ENCODE measurements around the gene TTYH3. TPM values are rescaled to one million over a fixed set of nuclear protein-coding genes. Genes with fewer than 3 reads are reported as not detected.

Gene TTYH3
- total RNA-seq, 2 donors from 2014 or later: 11.2 to 32.0 TPM

DNA sequence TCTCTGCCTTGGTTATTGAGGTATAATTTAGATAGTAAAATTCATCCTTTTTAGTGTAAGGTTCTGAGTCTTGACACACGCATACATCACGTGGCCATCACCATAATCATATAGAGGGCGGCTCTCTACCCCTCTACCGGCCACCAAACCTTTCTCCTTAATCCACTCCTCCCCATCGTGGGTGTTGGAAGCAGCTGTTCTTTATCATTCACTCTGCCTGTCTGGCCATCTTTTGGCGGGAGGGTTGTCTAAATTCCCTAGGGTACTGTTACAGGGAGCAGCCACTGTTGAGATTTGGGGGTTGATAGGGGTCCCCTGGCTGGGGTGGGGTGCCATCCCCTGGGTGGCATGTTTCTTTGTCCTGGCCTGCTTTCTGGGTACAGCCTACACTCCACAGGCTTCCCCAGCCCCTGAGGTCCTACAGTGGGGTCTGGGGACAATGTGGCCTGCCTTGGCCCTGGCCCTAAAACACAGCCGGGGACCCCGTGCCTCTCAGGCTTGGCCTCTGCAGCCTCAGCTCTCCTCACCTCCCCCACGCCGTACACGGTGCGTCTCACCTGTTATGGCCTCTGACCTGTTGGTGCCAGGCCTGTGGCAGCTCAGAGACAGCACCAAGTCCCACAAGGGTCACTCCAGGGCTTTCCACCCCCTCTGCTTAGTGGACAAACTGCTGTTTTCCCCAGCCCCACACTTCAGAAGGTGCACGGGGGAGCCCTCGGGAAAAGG, 73.7 kb downstream of the TTYH3 start:
- Histone ChIP-seq H3K4me3 (no peak overlapping the region), H3K27ac (no peak overlapping the region), H3K4me1 (peaks cover 9% of the 10 kb centered on the region), H3K27me3 (no peaks in the 10 kb centered on the region), H3K9me3 (no peaks in the 10 kb centered on the region), H3K36me3 (replicated peaks in 1 of 2; ENCODE audit: insufficient read depth in 1 of 2, low read depth in 2 of 2) (no peaks in the 10 kb centered on the region)
- DNase-seq (no peak), ATAC-seq (no peak)
- intact Hi-C loops (cut with DNase I): no loop called here
- TF ChIP-seq POLR2A (IDR thresholded peaks at IDR 0.05) (no peak), CTCF (IDR thresholded peaks at IDR 0.05) (no peak)
- 77 to 88% methylated on average over 12 to 14 of the region's 14 CpGs for WGBS, 2 donors

- ATAC-seq (no peak), DNase-seq (no peak)
- Histone ChIP-seq H3K27me3 (no peaks in the 10 kb centered on the region), H3K4me1 (peaks cover 9% of the 10 kb centered on the region), H3K9me3 (no peaks in the 10 kb centered on the region), H3K4me3 (no peak overlapping the region), H3K27ac (no peak overlapping the region), H3K36me3 (replicated peaks in 1 of 2; ENCODE audit: insufficient read depth in 1 of 2, low read depth in 2 of 2) (no peaks in the 10 kb centered on the region)
- 51 to 89% methylated on average over 1 to 6 of the region's 6 CpGs for WGBS, 2 donors
- TF ChIP-seq CTCF (IDR thresholded peaks at IDR 0.05): no peak
- TF ChIP-seq POLR2A (IDR thresholded peaks at IDR 0.05): no peak
- intact Hi-C loops (cut with DNase I): no loop called here
Observed at GRCh38 chr7:2706685-2707126, 74.9 kb downstream of the TTYH3 start.

DNA sequence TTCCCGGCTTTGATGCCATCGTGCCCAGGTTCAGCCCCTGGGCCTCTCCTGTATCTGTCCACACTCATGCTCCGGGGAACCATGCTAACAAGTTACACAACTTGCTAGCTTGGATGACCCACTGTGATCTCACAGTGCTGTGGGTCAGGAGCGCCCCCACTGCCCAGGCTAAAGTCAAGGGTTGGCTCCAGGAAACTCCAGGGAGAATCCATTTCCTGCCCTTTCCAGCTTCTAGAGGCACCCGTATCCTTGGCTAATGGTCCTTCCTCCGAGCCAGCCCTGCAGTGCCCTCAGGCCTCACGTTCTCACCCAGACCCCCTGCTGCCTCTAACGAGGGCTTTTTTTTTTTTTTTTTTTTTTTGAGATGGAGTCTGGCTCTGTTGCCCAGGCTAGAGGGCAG, 75.7 kb downstream of the TTYH3 start:
- 70 to 73% methylated on average over 6 to 8 of the region's 8 CpGs for WGBS, 2 donors
- ATAC-seq: no peak
- H3K4me1 ChIP-seq: peaks cover 9% of the 10 kb centered on the region
- intact Hi-C loops (cut with DNase I): no loop called here
- H3K36me3 ChIP-seq (replicated peaks in 1 of 2; ENCODE audit: insufficient read depth in 1 of 2, low read depth in 2 of 2): no peaks in the 10 kb centered on the region
- TF ChIP-seq POLR2A (IDR thresholded peaks at IDR 0.05) (no peak), CTCF (IDR thresholded peaks at IDR 0.05) (no peak)
- H3K27ac ChIP-seq: no peak overlapping the region
- no peak for DNase-seq
- no peak overlapping the region for H3K4me3 ChIP-seq
- no peaks in the 10 kb centered on the region for H3K9me3 ChIP-seq
- no peaks in the 10 kb centered on the region for H3K27me3 ChIP-seq

DNA sequence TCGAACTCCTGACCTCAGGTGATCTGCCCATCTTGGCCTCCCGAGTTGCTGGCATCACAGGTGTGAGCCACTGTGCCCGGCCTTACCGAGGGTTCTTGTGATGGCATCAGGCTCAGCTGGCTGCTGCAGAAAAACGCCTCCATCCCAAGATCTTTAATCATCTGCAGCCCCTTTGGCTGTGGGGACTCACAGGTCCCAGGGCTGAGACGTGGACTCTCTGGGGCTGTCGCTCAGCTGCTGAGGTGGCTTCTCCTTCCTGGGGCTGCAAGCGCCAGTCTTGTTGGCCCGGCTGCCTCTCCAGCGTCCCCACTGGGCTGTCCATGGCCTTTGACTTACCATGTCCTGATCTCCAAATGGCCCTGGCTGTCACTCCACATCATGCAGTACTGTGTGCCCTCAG, 76.3 kb downstream of the TTYH3 start:
- peaks cover 9% of the 10 kb centered on the region for H3K4me1 ChIP-seq
- no peak overlapping the region for H3K4me3 ChIP-seq
- no peak overlapping the region for H3K27ac ChIP-seq
- no peaks in the 10 kb centered on the region for H3K9me3 ChIP-seq
- 86 to 92% methylated on average over 4 to 10 of the region's 10 CpGs for WGBS, 2 donors
- DNase-seq (no peak), ATAC-seq (no peak)
- H3K27me3 ChIP-seq: no peaks in the 10 kb centered on the region
- no peak for TF ChIP-seq CTCF (IDR thresholded peaks at IDR 0.05)
- no peak for TF ChIP-seq POLR2A (IDR thresholded peaks at IDR 0.05)
- H3K36me3 ChIP-seq (replicated peaks in 1 of 2; ENCODE audit: insufficient read depth in 1 of 2, low read depth in 2 of 2): no peaks in the 10 kb centered on the region
- intact Hi-C loops (cut with DNase I): no loop called here
